GM23338 (cell line): ENCODE measurements around the gene PTPRN2. TPM values are rescaled to one million over a fixed set of nuclear protein-coding genes. Genes with fewer than 3 reads are reported as not detected.

ENCODE experiments used
- ATAC-seq: fragments of 200-7000 bp; cut with Tn5 transposase; 3 replicates; pipeline ENCODE4 v1.9.1; 2020
- DNase-seq: peaks from one replicate; pipeline ENCODE4 v3.0.0-alpha.2; 2015; ENCODE audit warnings: low spot score
- H2AFZ ChIP-seq: fragments of 200-600 bp; sonication (generic); 2 replicates; pipeline ENCODE4 v1.8.0; 2016; ENCODE audit warnings: antibody characterized with exemption, mild to moderate bottlenecking, moderate library complexity
- H3F3A ChIP-seq: fragments of 200-600 bp; sonication (generic); replicated peaks from 2 replicates; pipeline ENCODE4 v1.8.0; 2017; ENCODE audit warnings: antibody characterized with exemption, mixed run types, low read depth
- H3K27ac ChIP-seq: fragments of 200-600 bp; sonication (generic); 2 replicates; pipeline ENCODE4 v1.6.1; 2016; ENCODE audit warnings: low read depth
- H3K27me3 ChIP-seq: fragments of 200-600 bp; sonication (generic); 2 replicates; pipeline ENCODE4 v1.8.0; 2016; ENCODE audit warnings: mild to moderate bottlenecking, mixed run types, moderate library complexity; ENCODE audit not compliant: insufficient read depth
- H3K36me3 ChIP-seq: fragments of 200-600 bp; sonication (generic); 2 replicates; pipeline ENCODE4 v1.8.0; 2016; ENCODE audit warnings: mild to moderate bottlenecking; ENCODE audit not compliant: insufficient read depth
- H3K4me1 ChIP-seq: fragments of 200-600 bp; sonication (generic); 2 replicates; pipeline ENCODE4 v1.8.0; 2016; ENCODE audit warnings: mild to moderate bottlenecking, moderate library complexity; ENCODE audit not compliant: insufficient read depth
- H3K4me2 ChIP-seq: fragments of 200-600 bp; sonication (generic); 2 replicates; pipeline ENCODE4 v1.7.1; 2017; ENCODE audit warnings: mixed run types
- H3K4me3 ChIP-seq: fragments of 200-600 bp; sonication (generic); 2 replicates; pipeline ENCODE4 v1.6.1; 2016; ENCODE audit warnings: mixed run types
- H3K79me2 ChIP-seq: fragments of 200-600 bp; sonication (generic); replicated peaks from 2 replicates; pipeline ENCODE4 v1.8.0; 2017; ENCODE audit warnings: mild to moderate bottlenecking; ENCODE audit not compliant: insufficient read depth
- H3K9me2 ChIP-seq: fragments of 200-600 bp; sonication (generic); 2 replicates; pipeline ENCODE4 v1.8.0; 2017; ENCODE audit not compliant: insufficient read depth
- H4K20me1 ChIP-seq: fragments of 200-600 bp; sonication (generic); replicated peaks from 2 replicates; pipeline ENCODE4 v1.8.0; 2017; ENCODE audit warnings: mild to moderate bottlenecking; ENCODE audit not compliant: insufficient read depth
- H3K27ac Mint-ChIP-seq: 2 replicates; pipeline ENCODE4 v1.8.0; 2020; ENCODE audit warnings: inconsistent platforms, mild to moderate bottlenecking, moderate library complexity, mixed read lengths
- H3K27me3 Mint-ChIP-seq: 3 replicates; pipeline ENCODE4 v1.8.0; 2022; ENCODE audit warnings: low read depth, mild to moderate bottlenecking, moderate library complexity, mixed read lengths, inconsistent platforms; ENCODE audit not compliant: insufficient read depth, poor library complexity
- H3K36me3 Mint-ChIP-seq: 3 replicates; pipeline ENCODE4 v1.8.0; 2021; ENCODE audit warnings: low read depth, mild to moderate bottlenecking, inconsistent platforms, moderate library complexity, mixed read lengths
- H3K4me1 Mint-ChIP-seq: 3 replicates; pipeline ENCODE4 v1.8.0; 2020; ENCODE audit warnings: mild to moderate bottlenecking, inconsistent platforms, mixed read lengths
- H3K4me3 Mint-ChIP-seq: 3 replicates; pipeline ENCODE4 v1.8.0; 2021; ENCODE audit warnings: moderate library complexity, mild to moderate bottlenecking, inconsistent platforms, mixed read lengths
- H3K9me3 Mint-ChIP-seq: 3 replicates; pipeline ENCODE4 v1.8.0; 2020; ENCODE audit warnings: moderate library complexity, mild to moderate bottlenecking, inconsistent platforms, mixed read lengths
- CREB1 ChIP-seq: fragments of 250-450 bp; sonication (Bioruptor Pico); IDR thresholded peaks from 2 replicates; pipeline ENCODE4 v1.5.0; 2020; ENCODE audit warnings: low read depth, mild to moderate bottlenecking, moderate library complexity
- EZH2 ChIP-seq: fragments of 200-600 bp; sonication (generic); IDR thresholded peaks from one replicate; pipeline ENCODE4 v1.8.0; 2017; ENCODE audit warnings: antibody characterized with exemption, mild to moderate bottlenecking, low read depth; ENCODE audit not compliant: unreplicated experiment
- EZH2phosphoT487 ChIP-seq: fragments of 200-600 bp; sonication (generic); IDR thresholded peaks from one replicate; pipeline ENCODE4 v1.8.1; 2018; ENCODE audit warnings: antibody characterized with exemption; ENCODE audit not compliant: unreplicated experiment
- JUNB ChIP-seq: IDR thresholded peaks from one replicate; pipeline ENCODE4 v1.6.1; 2016; ENCODE audit warnings: antibody characterized with exemption; ENCODE audit not compliant: unreplicated experiment
- NANOG ChIP-seq: IDR thresholded peaks from 2 replicates; pipeline ENCODE4 v1.6.1; 2016; ENCODE audit warnings: antibody characterized with exemption, borderline replicate concordance
- POLR2AphosphoS5 ChIP-seq: IDR thresholded peaks from 2 replicates; pipeline ENCODE4 v1.6.1; 2016; ENCODE audit warnings: antibody characterized with exemption, low read depth
- ZNF114 ChIP-seq: fragments of 250-450 bp; sonication (Bioruptor Pico); IDR thresholded peaks from 2 replicates; pipeline ENCODE4 v1.5.0; 2020; ENCODE audit warnings: mild to moderate bottlenecking, moderate library complexity
- ZNF331 ChIP-seq: fragments of 250-450 bp; sonication (Bioruptor Pico); IDR thresholded peaks from 2 replicates; pipeline ENCODE4 v1.5.0; 2020; ENCODE audit warnings: low read depth, mild to moderate bottlenecking, moderate library complexity
- polyA plus RNA-seq: library from polyadenylated mRNA; unstranded; fragments of >200 nt; fragmentation: Nextera tagmentation; extraction: Ambion mirVana; gene quantifications from 2 replicates; pipeline ENCODE4 v1.2.1, GENCODE V29; 2016
- total RNA-seq: library from RNA; depleted of rRNA; stranded (reverse); fragments of >200 nt; shearing (Covaris generic); gene quantifications from 2 replicates; pipeline ENCODE4 v1.2.3, GENCODE V29; 2014
- TF ChIP-seq, protein P1 (sequence below): IDR thresholded peaks from one replicate; pipeline ENCODE4 v1.6.1; 2018; ENCODE audit warnings: antibody characterized with exemption; ENCODE audit not compliant: unreplicated experiment
- TF ChIP-seq, protein P2 (sequence below): fragments of 250-450 bp; sonication (Bioruptor Pico); IDR thresholded peaks from 2 replicates; pipeline ENCODE4 v1.5.0; 2020; ENCODE audit warnings: mild to moderate bottlenecking, moderate library complexity
- TF ChIP-seq, protein P3 (sequence below), 2 experiments: fragments of 200-600 bp in 1 of 2; sonication (generic) in 1 of 2; conservative IDR thresholded peaks; 2 replicates each; pipeline versions ENCODE4 v1.5.1 to v1.6.1; 2016 to 2017; ENCODE audit warnings: antibody characterized with exemption in 2 of 2, low read depth in 2 of 2, mild to moderate bottlenecking in 2 of 2, moderate library complexity in 1 of 2
- TF ChIP-seq, protein P4 (sequence below): IDR thresholded peaks from 2 replicates; pipeline ENCODE4 v1.6.1; 2016; ENCODE audit warnings: antibody characterized with exemption

The PTPRN2 gene
- total and polyA plus RNA-seq, 2 experiments from 2014 or later, result 0.87 to 4.0 TPM

DNA sequence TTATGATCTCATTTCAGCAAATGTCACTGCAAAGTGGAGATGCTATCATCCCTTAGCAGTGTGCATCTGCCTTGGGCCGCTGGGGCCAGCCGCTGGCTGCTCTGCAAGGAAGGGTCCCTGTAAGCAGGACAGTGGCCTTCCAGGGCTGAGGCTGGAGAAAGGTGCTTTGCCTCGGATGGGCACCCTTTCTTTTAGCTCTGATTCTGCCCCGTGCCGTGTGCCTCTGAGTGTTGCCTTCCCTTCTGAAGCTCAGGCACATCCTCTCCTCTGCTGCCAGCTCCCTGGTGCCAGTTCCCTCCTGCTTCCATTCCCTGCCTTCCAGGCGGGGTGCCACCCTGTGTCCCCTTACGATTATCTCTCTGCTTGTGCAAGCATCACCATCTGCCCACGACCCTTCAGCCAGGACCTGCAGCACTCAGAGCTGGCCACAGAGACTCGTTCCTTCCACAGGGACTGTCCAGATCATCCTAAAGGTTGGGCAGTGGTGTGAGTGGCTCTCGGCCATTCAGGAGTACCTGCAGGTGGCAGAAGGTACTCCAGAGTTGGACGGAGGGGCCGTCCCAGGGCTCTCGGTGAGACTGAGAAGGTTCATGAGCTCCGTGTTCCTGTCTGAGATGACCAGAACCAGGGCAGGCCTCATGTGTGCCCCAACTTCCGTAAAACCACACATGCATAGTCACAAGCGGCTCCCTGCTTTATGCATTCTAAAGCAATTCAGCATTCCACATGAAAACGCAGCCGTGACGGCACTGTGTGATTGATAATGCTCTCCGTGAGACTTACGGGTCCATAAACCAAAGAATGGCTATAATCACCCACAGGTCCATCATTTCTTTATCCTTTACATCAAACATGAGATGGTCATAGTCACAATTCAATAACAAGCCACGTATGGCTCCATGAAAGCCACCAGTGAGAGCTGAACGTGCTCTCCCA, 879.4 kb downstream of the PTPRN2 start:
- H3K4me3 ChIP-seq, result no peak overlapping the region
- DNase-seq (no peak), ATAC-seq (no peak)
- no peak overlapping the region for H3K4me2 ChIP-seq
- Mint-ChIP-seq H3K27ac (no peak overlapping the region), H3K36me3 (peaks cover 42% of the 10 kb centered on the region), H3K27me3 (peaks cover 5% of the 10 kb centered on the region), H3K4me1 (no peaks in the 10 kb centered on the region), H3K9me3 (peaks cover 91% of the 10 kb centered on the region), H3K4me3 (no peak overlapping the region)
- no peaks in the 10 kb centered on the region for H3K27me3 ChIP-seq
- H3K4me1 ChIP-seq, result no peaks in the 10 kb centered on the region
- H3K9me2 ChIP-seq, result no peaks in the 10 kb centered on the region
- H4K20me1 ChIP-seq, result no peaks in the 10 kb centered on the region
- H3K79me2 ChIP-seq, result no peaks in the 10 kb centered on the region
- H3F3A ChIP-seq, result no peaks in the 10 kb centered on the region
- H3K27ac ChIP-seq, result no peak overlapping the region
- H2AFZ ChIP-seq, result no peak overlapping the region
- no peaks in the 10 kb centered on the region for H3K36me3 ChIP-seq
- TF ChIP-seq NANOG (no peak), CREB1 (CRISPR knock-in tag) (no peak), EZH2 (no peak), JUNB (no peak), ZNF114 (CRISPR knock-in tag) (no peak), POLR2AphosphoS5 (no peak), ZNF331 (CRISPR knock-in tag) (no peak), EZH2phosphoT487 (no peak)
- TF ChIP-seq, protein P1, sequence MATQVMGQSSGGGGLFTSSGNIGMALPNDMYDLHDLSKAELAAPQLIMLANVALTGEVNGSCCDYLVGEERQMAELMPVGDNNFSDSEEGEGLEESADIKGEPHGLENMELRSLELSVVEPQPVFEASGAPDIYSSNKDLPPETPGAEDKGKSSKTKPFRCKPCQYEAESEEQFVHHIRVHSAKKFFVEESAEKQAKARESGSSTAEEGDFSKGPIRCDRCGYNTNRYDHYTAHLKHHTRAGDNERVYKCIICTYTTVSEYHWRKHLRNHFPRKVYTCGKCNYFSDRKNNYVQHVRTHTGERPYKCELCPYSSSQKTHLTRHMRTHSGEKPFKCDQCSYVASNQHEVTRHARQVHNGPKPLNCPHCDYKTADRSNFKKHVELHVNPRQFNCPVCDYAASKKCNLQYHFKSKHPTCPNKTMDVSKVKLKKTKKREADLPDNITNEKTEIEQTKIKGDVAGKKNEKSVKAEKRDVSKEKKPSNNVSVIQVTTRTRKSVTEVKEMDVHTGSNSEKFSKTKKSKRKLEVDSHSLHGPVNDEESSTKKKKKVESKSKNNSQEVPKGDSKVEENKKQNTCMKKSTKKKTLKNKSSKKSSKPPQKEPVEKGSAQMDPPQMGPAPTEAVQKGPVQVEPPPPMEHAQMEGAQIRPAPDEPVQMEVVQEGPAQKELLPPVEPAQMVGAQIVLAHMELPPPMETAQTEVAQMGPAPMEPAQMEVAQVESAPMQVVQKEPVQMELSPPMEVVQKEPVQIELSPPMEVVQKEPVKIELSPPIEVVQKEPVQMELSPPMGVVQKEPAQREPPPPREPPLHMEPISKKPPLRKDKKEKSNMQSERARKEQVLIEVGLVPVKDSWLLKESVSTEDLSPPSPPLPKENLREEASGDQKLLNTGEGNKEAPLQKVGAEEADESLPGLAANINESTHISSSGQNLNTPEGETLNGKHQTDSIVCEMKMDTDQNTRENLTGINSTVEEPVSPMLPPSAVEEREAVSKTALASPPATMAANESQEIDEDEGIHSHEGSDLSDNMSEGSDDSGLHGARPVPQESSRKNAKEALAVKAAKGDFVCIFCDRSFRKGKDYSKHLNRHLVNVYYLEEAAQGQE, result no peak
- TF ChIP-seq, protein P2, sequence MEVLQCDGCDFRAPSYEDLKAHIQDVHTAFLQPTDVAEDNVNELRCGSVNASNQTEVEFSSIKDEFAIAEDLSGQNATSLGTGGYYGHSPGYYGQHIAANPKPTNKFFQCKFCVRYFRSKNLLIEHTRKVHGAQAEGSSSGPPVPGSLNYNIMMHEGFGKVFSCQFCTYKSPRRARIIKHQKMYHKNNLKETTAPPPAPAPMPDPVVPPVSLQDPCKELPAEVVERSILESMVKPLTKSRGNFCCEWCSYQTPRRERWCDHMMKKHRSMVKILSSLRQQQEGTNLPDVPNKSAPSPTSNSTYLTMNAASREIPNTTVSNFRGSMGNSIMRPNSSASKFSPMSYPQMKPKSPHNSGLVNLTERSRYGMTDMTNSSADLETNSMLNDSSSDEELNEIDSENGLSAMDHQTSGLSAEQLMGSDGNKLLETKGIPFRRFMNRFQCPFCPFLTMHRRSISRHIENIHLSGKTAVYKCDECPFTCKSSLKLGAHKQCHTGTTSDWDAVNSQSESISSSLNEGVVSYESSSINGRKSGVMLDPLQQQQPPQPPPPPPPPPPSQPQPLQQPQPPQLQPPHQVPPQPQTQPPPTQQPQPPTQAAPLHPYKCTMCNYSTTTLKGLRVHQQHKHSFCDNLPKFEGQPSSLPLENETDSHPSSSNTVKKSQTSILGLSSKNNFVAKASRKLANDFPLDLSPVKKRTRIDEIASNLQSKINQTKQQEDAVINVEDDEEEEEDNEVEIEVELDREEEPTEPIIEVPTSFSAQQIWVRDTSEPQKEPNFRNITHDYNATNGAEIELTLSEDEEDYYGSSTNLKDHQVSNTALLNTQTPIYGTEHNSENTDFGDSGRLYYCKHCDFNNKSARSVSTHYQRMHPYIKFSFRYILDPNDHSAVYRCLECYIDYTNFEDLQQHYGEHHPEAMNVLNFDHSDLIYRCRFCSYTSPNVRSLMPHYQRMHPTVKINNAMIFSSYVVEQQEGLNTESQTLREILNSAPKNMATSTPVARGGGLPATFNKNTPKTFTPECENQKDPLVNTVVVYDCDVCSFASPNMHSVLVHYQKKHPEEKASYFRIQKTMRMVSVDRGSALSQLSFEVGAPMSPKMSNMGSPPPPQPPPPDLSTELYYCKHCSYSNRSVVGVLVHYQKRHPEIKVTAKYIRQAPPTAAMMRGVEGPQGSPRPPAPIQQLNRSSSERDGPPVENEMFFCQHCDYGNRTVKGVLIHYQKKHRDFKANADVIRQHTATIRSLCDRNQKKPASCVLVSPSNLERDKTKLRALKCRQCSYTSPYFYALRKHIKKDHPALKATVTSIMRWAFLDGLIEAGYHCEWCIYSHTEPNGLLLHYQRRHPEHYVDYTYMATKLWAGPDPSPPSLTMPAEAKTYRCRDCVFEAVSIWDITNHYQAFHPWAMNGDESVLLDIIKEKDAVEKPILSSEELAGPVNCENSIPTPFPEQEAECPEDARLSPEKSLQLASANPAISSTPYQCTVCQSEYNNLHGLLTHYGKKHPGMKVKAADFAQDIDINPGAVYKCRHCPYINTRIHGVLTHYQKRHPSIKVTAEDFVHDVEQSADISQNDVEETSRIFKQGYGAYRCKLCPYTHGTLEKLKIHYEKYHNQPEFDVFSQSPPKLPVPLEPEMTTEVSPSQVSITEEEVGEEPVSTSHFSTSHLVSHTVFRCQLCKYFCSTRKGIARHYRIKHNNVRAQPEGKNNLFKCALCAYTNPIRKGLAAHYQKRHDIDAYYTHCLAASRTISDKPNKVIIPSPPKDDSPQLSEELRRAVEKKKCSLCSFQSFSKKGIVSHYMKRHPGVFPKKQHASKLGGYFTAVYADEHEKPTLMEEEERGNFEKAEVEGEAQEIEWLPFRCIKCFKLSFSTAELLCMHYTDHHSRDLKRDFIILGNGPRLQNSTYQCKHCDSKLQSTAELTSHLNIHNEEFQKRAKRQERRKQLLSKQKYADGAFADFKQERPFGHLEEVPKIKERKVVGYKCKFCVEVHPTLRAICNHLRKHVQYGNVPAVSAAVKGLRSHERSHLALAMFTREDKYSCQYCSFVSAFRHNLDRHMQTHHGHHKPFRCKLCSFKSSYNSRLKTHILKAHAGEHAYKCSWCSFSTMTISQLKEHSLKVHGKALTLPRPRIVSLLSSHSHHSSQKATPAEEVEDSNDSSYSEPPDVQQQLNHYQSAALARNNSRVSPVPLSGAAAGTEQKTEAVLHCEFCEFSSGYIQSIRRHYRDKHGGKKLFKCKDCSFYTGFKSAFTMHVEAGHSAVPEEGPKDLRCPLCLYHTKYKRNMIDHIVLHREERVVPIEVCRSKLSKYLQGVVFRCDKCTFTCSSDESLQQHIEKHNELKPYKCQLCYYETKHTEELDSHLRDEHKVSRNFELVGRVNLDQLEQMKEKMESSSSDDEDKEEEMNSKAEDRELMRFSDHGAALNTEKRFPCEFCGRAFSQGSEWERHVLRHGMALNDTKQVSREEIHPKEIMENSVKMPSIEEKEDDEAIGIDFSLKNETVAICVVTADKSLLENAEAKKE, result no peak
- TF ChIP-seq, protein P3, sequence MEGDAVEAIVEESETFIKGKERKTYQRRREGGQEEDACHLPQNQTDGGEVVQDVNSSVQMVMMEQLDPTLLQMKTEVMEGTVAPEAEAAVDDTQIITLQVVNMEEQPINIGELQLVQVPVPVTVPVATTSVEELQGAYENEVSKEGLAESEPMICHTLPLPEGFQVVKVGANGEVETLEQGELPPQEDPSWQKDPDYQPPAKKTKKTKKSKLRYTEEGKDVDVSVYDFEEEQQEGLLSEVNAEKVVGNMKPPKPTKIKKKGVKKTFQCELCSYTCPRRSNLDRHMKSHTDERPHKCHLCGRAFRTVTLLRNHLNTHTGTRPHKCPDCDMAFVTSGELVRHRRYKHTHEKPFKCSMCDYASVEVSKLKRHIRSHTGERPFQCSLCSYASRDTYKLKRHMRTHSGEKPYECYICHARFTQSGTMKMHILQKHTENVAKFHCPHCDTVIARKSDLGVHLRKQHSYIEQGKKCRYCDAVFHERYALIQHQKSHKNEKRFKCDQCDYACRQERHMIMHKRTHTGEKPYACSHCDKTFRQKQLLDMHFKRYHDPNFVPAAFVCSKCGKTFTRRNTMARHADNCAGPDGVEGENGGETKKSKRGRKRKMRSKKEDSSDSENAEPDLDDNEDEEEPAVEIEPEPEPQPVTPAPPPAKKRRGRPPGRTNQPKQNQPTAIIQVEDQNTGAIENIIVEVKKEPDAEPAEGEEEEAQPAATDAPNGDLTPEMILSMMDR (conservative IDR thresholded peaks at IDR 0.05; ENCODE audit: low read depth in 2 of 2), result no peak
- TF ChIP-seq, protein P4, sequence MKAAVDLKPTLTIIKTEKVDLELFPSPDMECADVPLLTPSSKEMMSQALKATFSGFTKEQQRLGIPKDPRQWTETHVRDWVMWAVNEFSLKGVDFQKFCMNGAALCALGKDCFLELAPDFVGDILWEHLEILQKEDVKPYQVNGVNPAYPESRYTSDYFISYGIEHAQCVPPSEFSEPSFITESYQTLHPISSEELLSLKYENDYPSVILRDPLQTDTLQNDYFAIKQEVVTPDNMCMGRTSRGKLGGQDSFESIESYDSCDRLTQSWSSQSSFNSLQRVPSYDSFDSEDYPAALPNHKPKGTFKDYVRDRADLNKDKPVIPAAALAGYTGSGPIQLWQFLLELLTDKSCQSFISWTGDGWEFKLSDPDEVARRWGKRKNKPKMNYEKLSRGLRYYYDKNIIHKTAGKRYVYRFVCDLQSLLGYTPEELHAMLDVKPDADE, result no peak
